ENCODE data around the gene CDKN2AIPNL. TPM values are rescaled to one million over a fixed set of nuclear protein-coding genes. Genes with fewer than 3 reads are reported as not detected.

Gene CDKN2AIPNL
- total and polyA plus RNA-seq, 2 of the 4 experiments (the other 2 are of a cell fraction), result 14.0 to 18.1 TPM

GRCh38 chr5:134453016-134453415 lies 41.3 kb upstream of the CDKN2AIPNL start:
- Histone ChIP-seq H3K27ac (ENCODE audit: insufficient read depth, low read length) (peak overlapping the region; percentile 34; the same call in 1 of the 2 replicates), H2AK5ac (ENCODE audit: low read depth, low read length) (no peak overlapping the region)
- CTCF ChIA-PET, result interaction anchor here (0.6 to 1.6 kb wide), 2 partner anchors 61 to 75 kb away, joined by 4 to 5 read pairs; no protein-coding TSS in a partner anchor

More at GRCh38 chr5:134453016-134453415, 41.3 kb upstream of the CDKN2AIPNL start:
- H2BK15ac ChIP-seq (ENCODE audit: low read depth, low read length), result no peak overlapping the region
- no peaks in the 10 kb centered on the region for H3K9me3 ChIP-seq (ENCODE audit: control insufficient read depth, insufficient read depth, low read length)
- no peak overlapping the region for H3K56ac ChIP-seq (ENCODE audit: extremely low read depth, insufficient read depth, low read length)
- no peak overlapping the region for H3K23ac ChIP-seq (ENCODE audit: low read depth, low read length)
- no peaks in the 10 kb centered on the region for H3K79me1 ChIP-seq (ENCODE audit: low read depth in 1 of 2, low read length in 2 of 2)
- no peak for ATAC-seq (ENCODE audit: low read depth)
- no peak overlapping the region for H3K4me2 ChIP-seq (ENCODE audit: low read depth, low read length)
- no peaks in the 10 kb centered on the region for H3K36me3 ChIP-seq (ENCODE audit: control insufficient read depth, insufficient read depth, low read length)
- H4K5ac ChIP-seq (ENCODE audit: low read depth, low read length), result no peak overlapping the region
- intact Hi-C loops (cut with micrococcal nuclease) (no loop called here), in situ Hi-C loops (cut with MboI; ENCODE audit: low sequenced_read_pairs) (no loop called here), dilution Hi-C loops (cut with HindIII; ENCODE audit: low sequenced_read_pairs, unreplicated experiment) (no loop called here)
- H4K20me1 ChIP-seq (ENCODE audit: insufficient read depth, low read length), result no peaks in the 10 kb centered on the region
- H2BK20ac ChIP-seq (ENCODE audit: low read depth, low read length), result no peak overlapping the region
- H2BK120ac ChIP-seq (ENCODE audit: low read depth, low read length), result no peak overlapping the region
- no peak overlapping the region for H3K4me3 ChIP-seq (ENCODE audit: insufficient read depth, low read depth, low read length)
- H4K91ac ChIP-seq (ENCODE audit: insufficient read depth, low read depth, low read length), result no peak overlapping the region
- WGBS, 2 experiments (ENCODE audit: extremely low coverage in 2 of 2, insufficient read length in 1 of 2), result no CpG with 5 or more reads among the region's 2 CpGs
- no peak for DNase-seq
- no peak overlapping the region for H4K8ac ChIP-seq (ENCODE audit: low read depth in 2 of 2, low read length in 2 of 2)
- H2AFZ ChIP-seq (replicated peaks; ENCODE audit: low read length, poor library complexity), result no peak overlapping the region
- POLR2A ChIA-PET (ENCODE audit: unreplicated experiment), result no interaction called here
- H2AK9ac ChIP-seq (replicated peaks; ENCODE audit: low read depth, low read length, poor library complexity), result no peak overlapping the region
- H3K9me1 ChIP-seq (ENCODE audit: insufficient read depth, low read length), result peaks cover 5% of the 10 kb centered on the region; the same call in 1 of the 2 replicates
- H3K27me3 ChIP-seq (ENCODE audit: control insufficient read depth, insufficient read depth, low read length), result no peaks in the 10 kb centered on the region
- no peak overlapping the region for H2BK5ac ChIP-seq (ENCODE audit: low read depth, low read length, poor library complexity, severe bottlenecking)
- no peak for TF ChIP-seq CTCF (conservative IDR thresholded peaks at IDR 0.05; ENCODE audit: low read depth, low read length)
- TF ChIP-seq ELK1 (IDR thresholded peaks at IDR 0.05; ENCODE audit: borderline replicate concordance, low read depth, low read length), result no peak
- TF ChIP-seq RAD21 (IDR thresholded peaks at IDR 0.05; ENCODE audit: low read length), result no peak
- TF ChIP-seq CHD1 (IDR thresholded peaks at IDR 0.05; ENCODE audit: low read depth, low read length), result no peak
- no peak for TF ChIP-seq MAFK (IDR thresholded peaks at IDR 0.05; ENCODE audit: low read depth, low read length)
- no peak overlapping the region for H3K14ac ChIP-seq (replicated peaks; ENCODE audit: low read depth, low read length)
- BruUV-seq (replicated peaks), result no TSS peak
- no peak overlapping the region for H3K9ac ChIP-seq (ENCODE audit: low read depth, low read length)
- H3K4ac ChIP-seq (ENCODE audit: low read depth, low read length), result 0 out of 2 replicates have a peak overlapping the region, but pooled peaks have one; percentile 10
- peaks cover 14% of the 10 kb centered on the region for H3K4me1 ChIP-seq (ENCODE audit: control insufficient read depth, insufficient read depth, low read length)
- H3K18ac ChIP-seq (ENCODE audit: low read depth, low read length), result no peak overlapping the region
